Mesendoderm (in vitro differentiated cells): ENCODE results near the gene CDC5L.

Experiments used
- DNase-seq: peaks from one replicate; pipeline ENCODE4 v3.0.0; 2013
- H2AK5ac ChIP-seq: 2 replicates; pipeline ENCODE4 v1.6.1; 2013; ENCODE audit warnings: low read length, inconsistent platforms
- H2BK120ac ChIP-seq: 2 replicates; pipeline ENCODE4 v1.6.1; 2013; ENCODE audit warnings: low read depth, mild to moderate bottlenecking, low read length, moderate library complexity, mixed read lengths
- H2BK15ac ChIP-seq: replicated peaks from 2 replicates; pipeline ENCODE4 v1.6.1; 2013; ENCODE audit warnings: low read depth, mild to moderate bottlenecking, moderate library complexity
- H2BK5ac ChIP-seq: 2 replicates; pipeline ENCODE4 v1.6.1; 2013; ENCODE audit warnings: low read length, inconsistent platforms
- H3K18ac ChIP-seq: 2 replicates; pipeline ENCODE4 v1.6.1; 2013; ENCODE audit warnings: mild to moderate bottlenecking, low read length, mixed read lengths
- H3K23ac ChIP-seq: one replicate; pipeline ENCODE4 v1.6.1; 2013; ENCODE audit warnings: low read length
- H3K27ac ChIP-seq: 2 replicates; pipeline ENCODE4 v1.5.1; 2013; ENCODE audit warnings: low read depth, mild to moderate bottlenecking, inconsistent platforms, low read length, moderate library complexity
- H3K27me3 ChIP-seq: 2 replicates; pipeline ENCODE4 v1.6.1; 2013; ENCODE audit warnings: low read length, control low read depth, mild to moderate bottlenecking, inconsistent platforms; ENCODE audit not compliant: insufficient read depth, poor library complexity
- H3K36me3 ChIP-seq: 2 replicates; pipeline ENCODE4 v1.6.1; 2013; ENCODE audit warnings: low read length, inconsistent platforms; ENCODE audit not compliant: control insufficient read depth, insufficient read depth
- H3K4ac ChIP-seq: one replicate; pipeline ENCODE4 v1.6.1; 2013; ENCODE audit warnings: low read depth, mild to moderate bottlenecking, low read length, moderate library complexity
- H3K4me1 ChIP-seq: 2 replicates; pipeline ENCODE4 v1.6.1; 2013; ENCODE audit warnings: low read depth, low read length, inconsistent platforms; ENCODE audit not compliant: control insufficient read depth
- H3K4me2 ChIP-seq: 2 replicates; pipeline ENCODE4 v1.6.1; 2013; ENCODE audit warnings: low read length
- H3K4me3 ChIP-seq: 2 replicates; pipeline ENCODE4 v1.5.1; 2013; ENCODE audit warnings: mild to moderate bottlenecking, low read length
- H3K56ac ChIP-seq: one replicate; pipeline ENCODE4 v1.6.1; 2013; ENCODE audit warnings: low read length
- H3K79me1 ChIP-seq: 2 replicates; pipeline ENCODE4 v1.6.1; 2013; ENCODE audit warnings: low read length, inconsistent platforms
- H3K79me2 ChIP-seq: 2 replicates; pipeline ENCODE4 v1.6.1; 2013; ENCODE audit warnings: mild to moderate bottlenecking, low read length; ENCODE audit not compliant: control insufficient read depth, insufficient read depth
- H3K9ac ChIP-seq: 2 replicates; pipeline ENCODE4 v1.6.1; 2013; ENCODE audit warnings: low read length, inconsistent platforms
- H4K5ac ChIP-seq: one replicate; pipeline ENCODE4 v1.6.1; 2013; ENCODE audit warnings: low read length
- H4K8ac ChIP-seq: one replicate; pipeline ENCODE4 v1.6.1; 2013; ENCODE audit warnings: low read depth, mild to moderate bottlenecking, control low read depth, low read length, moderate library complexity
- WGBS: extraction: QIAGEN DNeasy Blood & Tissue Kit; methylation state at CpG from one replicate; pipeline ENCODE4 v1.1.7; 2013; ENCODE audit warnings: low lambda C conversion rate, missing lambda C conversion rate; ENCODE audit not compliant: insufficient coverage; ENCODE audit errors: extremely low coverage; 5-methylcytosine and 5-hydroxymethylcytosine counted together

CDC5L gene

GRCh38 chr6:44435500-44435899, 48.0 kb downstream of the CDC5L start:
- H3K27ac ChIP-seq, result no peak overlapping the region
- WGBS, result no CpG with 5 or more reads among the region's 3 CpGs
- H4K8ac ChIP-seq, result no peak overlapping the region
- no peaks in the 10 kb centered on the region for H3K36me3 ChIP-seq
- H2BK120ac ChIP-seq, result no peak overlapping the region
- H3K18ac ChIP-seq, result no peak overlapping the region
- no peak overlapping the region for H3K4me3 ChIP-seq
- H3K4me2 ChIP-seq, result no peak overlapping the region
- no peak overlapping the region for H3K56ac ChIP-seq
- no peaks in the 10 kb centered on the region for H3K27me3 ChIP-seq
- H4K5ac ChIP-seq, result no peak overlapping the region
- no peak overlapping the region for H3K23ac ChIP-seq
- no peak for DNase-seq
- H2BK15ac ChIP-seq, result no peak overlapping the region
- no peaks in the 10 kb centered on the region for H3K79me2 ChIP-seq
- no peaks in the 10 kb centered on the region for H3K4me1 ChIP-seq
- no peak overlapping the region for H3K9ac ChIP-seq
- no peak overlapping the region for H2BK5ac ChIP-seq
- no peak overlapping the region for H3K4ac ChIP-seq
- H2AK5ac ChIP-seq, result no peak overlapping the region
- H3K79me1 ChIP-seq, result peaks cover 4% of the 10 kb centered on the region

GRCh38 chr6:44438827-44439226, 51.3 kb downstream of the CDC5L start:
- H4K8ac ChIP-seq, result no peak overlapping the region
- no peak overlapping the region for H4K5ac ChIP-seq
- no peaks in the 10 kb centered on the region for H3K79me2 ChIP-seq
- H3K36me3 ChIP-seq, result no peaks in the 10 kb centered on the region
- no peak overlapping the region for H3K4ac ChIP-seq
- no peak overlapping the region for H2BK120ac ChIP-seq
- no peak overlapping the region for H3K23ac ChIP-seq
- no peak overlapping the region for H2BK15ac ChIP-seq
- no peaks in the 10 kb centered on the region for H3K27me3 ChIP-seq
- no peak overlapping the region for H3K27ac ChIP-seq
- peaks cover 6% of the 10 kb centered on the region for H3K79me1 ChIP-seq
- no peak overlapping the region for H3K4me2 ChIP-seq
- no peak overlapping the region for H3K56ac ChIP-seq
- no peak for DNase-seq
- H3K4me1 ChIP-seq, result no peaks in the 10 kb centered on the region
- H2AK5ac ChIP-seq, result no peak overlapping the region
- no peak overlapping the region for H3K18ac ChIP-seq
- no peak overlapping the region for H3K9ac ChIP-seq
- H2BK5ac ChIP-seq, result no peak overlapping the region
- no peak overlapping the region for H3K4me3 ChIP-seq

DNA sequence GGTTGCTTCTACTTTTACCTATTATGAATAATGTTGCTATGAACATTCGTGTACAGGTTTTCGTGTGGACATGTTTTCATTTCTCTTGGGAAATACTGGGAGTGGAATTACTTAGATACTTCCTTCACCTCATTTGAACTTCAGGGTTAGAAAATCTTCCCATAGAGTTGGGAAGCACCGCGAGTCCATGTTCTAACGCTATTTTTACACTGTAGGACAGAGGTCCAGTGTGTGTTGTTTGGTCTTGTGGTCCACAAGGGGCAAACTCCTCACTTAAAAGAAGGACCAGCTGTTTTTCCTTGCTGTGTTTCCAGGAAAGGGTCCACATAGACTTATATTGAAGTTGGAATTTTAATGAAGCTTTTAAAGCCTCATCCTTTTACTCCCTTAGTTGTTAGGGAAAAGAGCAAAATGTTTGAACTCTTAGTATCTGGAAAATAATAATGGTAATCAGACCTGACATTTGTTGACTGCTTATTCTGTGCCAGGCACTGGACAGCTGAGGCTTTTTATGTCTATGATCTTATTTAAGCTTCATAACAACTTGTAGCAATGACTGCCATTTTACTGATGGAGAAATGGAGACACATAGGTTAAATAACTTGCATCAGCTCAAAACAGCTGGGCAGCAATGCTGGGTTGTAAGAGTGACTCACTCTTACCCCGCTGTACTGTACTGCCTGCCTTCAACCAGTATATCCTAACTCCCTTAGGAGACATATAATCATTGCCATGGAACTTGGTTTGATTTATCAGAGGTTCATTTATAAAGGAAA, 52.0 kb downstream of the CDC5L start:
- Histone ChIP-seq H3K79me1 (peaks cover 10% of the 10 kb centered on the region), H4K5ac (no peak overlapping the region), H2AK5ac (no peak overlapping the region), H3K36me3 (no peaks in the 10 kb centered on the region), H3K4ac (no peak overlapping the region), H3K79me2 (no peaks in the 10 kb centered on the region), H4K8ac (no peak overlapping the region), H2BK120ac (no peak overlapping the region), H2BK15ac (no peak overlapping the region), H3K18ac (no peak overlapping the region), H3K27ac (no peak overlapping the region), H3K4me1 (no peaks in the 10 kb centered on the region), H3K56ac (no peak overlapping the region), H3K23ac (no peak overlapping the region), H3K27me3 (no peaks in the 10 kb centered on the region), H2BK5ac (no peak overlapping the region), H3K4me2 (no peak overlapping the region), H3K9ac (no peak overlapping the region), H3K4me3 (no peak overlapping the region)
- no CpG with 5 or more reads among the region's 6 CpGs for WGBS
- DNase-seq, result no peak

DNA sequence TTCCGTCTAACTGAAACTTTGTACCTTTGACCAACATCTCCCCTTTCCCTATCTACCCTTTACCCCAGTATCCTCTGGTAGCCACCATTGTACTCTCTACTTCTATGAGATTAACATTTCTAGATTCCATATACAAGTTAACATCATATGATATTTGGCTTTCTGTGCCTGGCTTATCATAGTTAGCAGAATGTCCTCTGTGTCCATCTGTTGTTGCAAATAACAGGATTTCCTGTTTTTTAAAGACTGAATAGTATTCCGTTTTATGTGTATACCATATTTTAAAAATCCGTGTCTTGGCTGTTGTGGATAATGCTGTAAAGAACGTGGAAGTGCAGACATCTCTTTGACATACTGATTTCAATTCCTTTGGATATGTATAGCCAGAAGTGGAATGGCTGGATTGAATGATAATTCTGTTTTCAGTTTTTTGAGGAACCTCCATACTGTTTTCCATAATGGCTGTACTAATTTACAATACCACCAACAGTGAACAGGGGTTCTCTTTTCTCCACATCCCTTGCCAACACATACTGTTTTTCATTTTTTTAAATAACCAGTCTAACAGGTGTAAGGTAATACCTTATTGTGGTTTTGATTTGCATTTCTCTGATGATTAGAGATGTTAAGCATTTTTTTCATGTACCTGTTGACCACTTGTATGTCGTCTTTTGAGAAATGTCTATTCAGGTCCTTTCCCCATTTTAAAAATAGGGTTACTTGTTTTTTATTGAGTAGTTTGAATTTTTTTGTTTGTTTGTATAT, 53.8 kb downstream of the CDC5L start:
- Histone ChIP-seq H3K27me3 (no peaks in the 10 kb centered on the region), H4K8ac (no peak overlapping the region)
- no CpG with 5 or more reads among the region's 5 CpGs for WGBS

GRCh38 chr6:44442236-44442635, 54.7 kb downstream of the CDC5L start:
- no peak overlapping the region for H3K56ac ChIP-seq
- no peak overlapping the region for H3K23ac ChIP-seq
- no peaks in the 10 kb centered on the region for H3K79me2 ChIP-seq
- WGBS, result no CpG with 5 or more reads among the region's 1 CpG
- H2BK15ac ChIP-seq, result no peak overlapping the region
- H4K5ac ChIP-seq, result no peak overlapping the region
- H3K27me3 ChIP-seq, result no peaks in the 10 kb centered on the region
- H3K9ac ChIP-seq, result no peak overlapping the region
- H2BK5ac ChIP-seq, result no peak overlapping the region
- no peak overlapping the region for H2AK5ac ChIP-seq
- no peak overlapping the region for H3K4ac ChIP-seq
- no peak for DNase-seq
- H3K4me1 ChIP-seq, result no peaks in the 10 kb centered on the region
- no peak overlapping the region for H3K18ac ChIP-seq
- H3K4me2 ChIP-seq, result no peak overlapping the region
- H3K79me1 ChIP-seq, result peaks cover 9% of the 10 kb centered on the region
- no peak overlapping the region for H4K8ac ChIP-seq
- H2BK120ac ChIP-seq, result no peak overlapping the region
- H3K27ac ChIP-seq, result no peak overlapping the region
- no peaks in the 10 kb centered on the region for H3K36me3 ChIP-seq
- H3K4me3 ChIP-seq, result no peak overlapping the region

More for the DNA sequence above, 53.8 kb downstream of the CDC5L start:
- Histone ChIP-seq H2BK15ac (no peak overlapping the region), H3K4me2 (no peak overlapping the region), H4K5ac (no peak overlapping the region), H3K79me2 (no peaks in the 10 kb centered on the region), H3K4me1 (no peaks in the 10 kb centered on the region), H3K79me1 (peaks cover 9% of the 10 kb centered on the region), H2AK5ac (no peak overlapping the region), H3K56ac (no peak overlapping the region), H3K4me3 (no peak overlapping the region), H2BK120ac (no peak overlapping the region), H3K23ac (no peak overlapping the region), H2BK5ac (no peak overlapping the region), H3K27ac (no peak overlapping the region), H3K36me3 (no peaks in the 10 kb centered on the region), H3K9ac (no peak overlapping the region), H3K4ac (no peak overlapping the region), H3K18ac (no peak overlapping the region)
- no peak for DNase-seq
